ENCODE measurements around the gene MGAT2. TPM values are rescaled to one million over a fixed set of nuclear protein-coding genes. Genes with fewer than 3 reads are reported as not detected.

The MGAT2 gene
- total and polyA plus RNA-seq, 9 of the 15 experiments (the other 6 are each of a cell fraction or from before 2014, with no cell fraction given), result 0.03 to 33.3 (median 24.6) TPM; not detected in 1

DNA sequence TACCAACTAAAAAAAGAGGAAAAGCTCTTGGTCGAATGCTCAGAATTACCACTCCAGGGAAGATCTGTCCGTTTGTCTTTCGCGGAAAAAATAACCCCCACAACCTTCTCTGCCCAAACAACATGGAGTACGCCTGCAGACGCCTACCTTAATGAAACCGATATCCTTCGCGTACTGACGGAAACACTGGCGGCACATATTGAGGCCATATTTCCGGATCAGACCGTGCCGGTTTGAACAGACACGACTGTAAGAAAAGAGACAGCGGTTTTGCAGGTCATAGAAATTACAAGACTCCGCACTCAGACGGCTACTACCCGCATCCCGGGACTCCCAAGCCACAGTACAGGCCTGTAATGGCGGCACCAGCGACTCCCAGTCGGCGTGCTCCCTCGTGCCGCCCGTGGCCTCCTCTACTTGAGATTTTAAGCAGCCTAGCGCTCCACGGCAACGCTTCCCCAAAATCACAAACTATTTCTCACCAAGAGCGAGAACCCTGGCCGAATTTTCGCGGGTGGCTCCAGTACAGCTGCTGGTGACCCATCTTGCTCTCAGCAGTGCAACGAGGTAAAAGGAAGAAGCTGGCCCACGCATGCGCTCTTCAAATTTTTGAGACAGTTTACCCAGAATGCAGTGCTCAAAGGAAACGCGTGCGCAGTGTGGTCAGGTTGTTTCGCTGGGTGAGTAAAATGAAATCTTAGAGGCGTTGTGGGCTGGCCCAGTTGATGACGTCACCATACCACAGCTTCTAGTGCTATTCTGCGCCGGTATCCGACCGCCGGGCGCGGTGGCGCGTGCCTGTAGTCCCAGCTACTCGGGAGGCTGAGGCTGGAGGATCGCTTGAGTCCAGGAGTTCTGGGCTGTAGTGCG, 34.6 kb upstream of the MGAT2 start, which contains the start of gene RPS29 (continued):
- TF ChIP-seq, protein P1, sequence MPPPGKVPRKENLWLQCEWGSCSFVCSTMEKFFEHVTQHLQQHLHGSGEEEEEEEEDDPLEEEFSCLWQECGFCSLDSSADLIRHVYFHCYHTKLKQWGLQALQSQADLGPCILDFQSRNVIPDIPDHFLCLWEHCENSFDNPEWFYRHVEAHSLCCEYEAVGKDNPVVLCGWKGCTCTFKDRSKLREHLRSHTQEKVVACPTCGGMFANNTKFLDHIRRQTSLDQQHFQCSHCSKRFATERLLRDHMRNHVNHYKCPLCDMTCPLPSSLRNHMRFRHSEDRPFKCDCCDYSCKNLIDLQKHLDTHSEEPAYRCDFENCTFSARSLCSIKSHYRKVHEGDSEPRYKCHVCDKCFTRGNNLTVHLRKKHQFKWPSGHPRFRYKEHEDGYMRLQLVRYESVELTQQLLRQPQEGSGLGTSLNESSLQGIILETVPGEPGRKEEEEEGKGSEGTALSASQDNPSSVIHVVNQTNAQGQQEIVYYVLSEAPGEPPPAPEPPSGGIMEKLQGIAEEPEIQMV (tag; conservative IDR thresholded peaks at IDR 0.05; ENCODE audit: low read depth), result no peak
- TF ChIP-seq NUFIP1 (IDR thresholded peaks at IDR 0.05; ENCODE audit: partially characterized antibody) (no peak), ASH1L (IDR thresholded peaks at IDR 0.05; ENCODE audit: borderline replicate concordance, low read depth, partially characterized antibody) (peak; percentile 12), FUS (optimal IDR thresholded peaks at IDR 0.05; ENCODE audit: low read depth, low read length) (no peak), ATF3 (IDR thresholded peaks at IDR 0.05) (peak; percentile 100), ATF3 (CRISPR knock-in tag; conservative IDR thresholded peaks at IDR 0.05) (peak; percentile 100), LCOR (CRISPR knock-in tag; IDR thresholded peaks at IDR 0.05) (0 out of 2 replicates have a peak, but pooled peaks have one; percentile 33), ZBTB1 (CRISPR knock-in tag; IDR thresholded peaks at IDR 0.05; ENCODE audit: borderline replicate concordance, low read depth) (no peak), MAX (CRISPR knock-in tag; IDR thresholded peaks at IDR 0.05) (peak; percentile 78), ZNF780A (CRISPR knock-in tag; IDR thresholded peaks at IDR 0.05) (no peak), POLR2A (conservative IDR thresholded peaks at IDR 0.05) (peak; percentile 99), RBM22 (IDR thresholded peaks at IDR 0.05; ENCODE audit: low read depth, low read length, poor library complexity, severe bottlenecking) (no peak), MNT (conservative IDR thresholded peaks at IDR 0.05) (peak; percentile 66 to 81), FOXA3 (CRISPR knock-in tag; conservative IDR thresholded peaks at IDR 0.05 in 1 of 2, IDR thresholded peaks at IDR 0.05 in 1 of 2) (no peak; a peak in 1 of 4 replicates)
- TF ChIP-seq, protein P2, sequence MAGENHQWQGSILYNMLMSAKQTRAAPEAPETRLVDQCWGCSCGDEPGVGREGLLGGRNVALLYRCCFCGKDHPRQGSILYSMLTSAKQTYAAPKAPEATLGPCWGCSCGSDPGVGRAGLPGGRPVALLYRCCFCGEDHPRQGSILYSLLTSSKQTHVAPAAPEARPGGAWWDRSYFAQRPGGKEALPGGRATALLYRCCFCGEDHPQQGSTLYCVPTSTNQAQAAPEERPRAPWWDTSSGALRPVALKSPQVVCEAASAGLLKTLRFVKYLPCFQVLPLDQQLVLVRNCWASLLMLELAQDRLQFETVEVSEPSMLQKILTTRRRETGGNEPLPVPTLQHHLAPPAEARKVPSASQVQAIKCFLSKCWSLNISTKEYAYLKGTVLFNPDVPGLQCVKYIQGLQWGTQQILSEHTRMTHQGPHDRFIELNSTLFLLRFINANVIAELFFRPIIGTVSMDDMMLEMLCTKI (IDR thresholded peaks at IDR 0.05; ENCODE audit: partially characterized antibody), result no peak
- TF ChIP-seq, protein P3, sequence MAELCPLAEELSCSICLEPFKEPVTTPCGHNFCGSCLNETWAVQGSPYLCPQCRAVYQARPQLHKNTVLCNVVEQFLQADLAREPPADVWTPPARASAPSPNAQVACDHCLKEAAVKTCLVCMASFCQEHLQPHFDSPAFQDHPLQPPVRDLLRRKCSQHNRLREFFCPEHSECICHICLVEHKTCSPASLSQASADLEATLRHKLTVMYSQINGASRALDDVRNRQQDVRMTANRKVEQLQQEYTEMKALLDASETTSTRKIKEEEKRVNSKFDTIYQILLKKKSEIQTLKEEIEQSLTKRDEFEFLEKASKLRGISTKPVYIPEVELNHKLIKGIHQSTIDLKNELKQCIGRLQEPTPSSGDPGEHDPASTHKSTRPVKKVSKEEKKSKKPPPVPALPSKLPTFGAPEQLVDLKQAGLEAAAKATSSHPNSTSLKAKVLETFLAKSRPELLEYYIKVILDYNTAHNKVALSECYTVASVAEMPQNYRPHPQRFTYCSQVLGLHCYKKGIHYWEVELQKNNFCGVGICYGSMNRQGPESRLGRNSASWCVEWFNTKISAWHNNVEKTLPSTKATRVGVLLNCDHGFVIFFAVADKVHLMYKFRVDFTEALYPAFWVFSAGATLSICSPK (IDR thresholded peaks at IDR 0.05; ENCODE audit: borderline replicate concordance), result no peak

All from K562 (cell line).